ENCODE data around the gene NCKAP5L.
"Not testable (repeated sequence)": the region's sequence is repeated elsewhere in the genome, so short reads cannot be mapped to it uniquely, and the experiment has no call there.

The NCKAP5L gene

DNA sequence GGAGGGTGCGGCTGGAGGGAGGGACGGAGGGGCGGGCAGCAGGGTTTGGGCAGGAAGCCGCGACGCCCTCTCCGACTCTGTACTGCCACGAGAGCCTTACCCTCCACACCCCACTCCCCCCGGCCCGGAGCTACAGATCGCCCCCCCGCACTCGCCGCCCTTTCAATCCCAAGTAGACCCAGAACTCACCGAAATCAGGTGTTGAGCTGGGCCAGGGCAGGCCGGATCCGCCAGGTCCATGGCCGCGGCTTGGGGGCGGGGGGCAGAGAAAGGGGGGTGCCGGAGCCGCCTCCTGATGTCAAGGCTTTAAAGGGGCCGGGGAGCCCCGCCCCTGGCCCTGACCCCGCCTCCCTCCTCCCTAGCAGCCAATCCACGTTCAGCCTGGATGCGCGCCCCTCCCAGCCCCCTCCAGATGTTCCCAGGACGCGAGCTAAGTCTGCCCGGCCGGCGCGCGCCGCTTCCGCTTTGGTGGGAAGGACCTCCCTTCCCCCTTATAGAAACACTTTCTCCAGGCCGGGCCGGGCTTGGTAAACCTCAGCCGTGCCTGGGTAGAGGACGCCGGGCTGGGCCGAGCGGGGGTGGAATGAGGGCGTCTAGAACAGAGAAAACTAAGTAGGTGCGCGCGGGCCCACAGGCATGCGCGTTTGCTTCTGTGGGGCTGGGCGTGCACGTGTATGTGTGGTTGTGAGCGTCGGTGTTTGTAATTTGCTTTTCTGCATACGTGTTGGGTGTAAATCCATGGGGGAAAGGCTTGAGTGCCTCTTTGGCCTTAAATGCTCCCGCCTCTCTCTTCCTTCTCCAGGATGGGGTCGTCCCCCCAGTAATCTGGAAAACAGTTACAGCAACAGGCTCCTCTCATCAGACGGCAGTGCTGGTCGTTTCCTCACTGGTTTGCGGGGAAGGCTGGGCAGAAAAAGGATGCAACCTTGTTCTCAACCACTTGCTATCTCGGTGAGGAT, at the start of gene NCKAP5L:
TSS of gene NCKAP5L (minus strand) at position 281 of the 959 bp plus-strand sequence. CDS start 24,369 bp downstream, outside the sequence.
- Histone ChIP-seq H3K36me3 (ENCODE audit: insufficient read depth, low read length) (no peaks in the 10 kb centered on the region), H3K9ac (ENCODE audit: low read depth, low read length) (peak within 1 kb of the TSS; percentile 92), H3K4me1 (ENCODE audit: insufficient read depth, low read length) (peaks cover 25% of the 10 kb centered on the region), H3K9me3 (ENCODE audit: control insufficient read depth, insufficient read depth, low read length) (no peaks in the 10 kb centered on the region)

- no peaks in the 10 kb centered on the region for H3K36me3 ChIP-seq (ENCODE audit: insufficient read depth, low read length)
- H3K4me1 ChIP-seq (ENCODE audit: insufficient read depth, low read length): 0 out of 2 replicates have a peak, but pooled peaks cover under 1% of the 10 kb centered on the region
- H3K9me3 ChIP-seq (ENCODE audit: control insufficient read depth, insufficient read depth, low read length): no peaks in the 10 kb centered on the region
- H3K9ac ChIP-seq (ENCODE audit: low read depth, low read length): no peak overlapping the region
These were observed 48.9 kb upstream of the NCKAP5L start for GRCh38 chr12:49877066-49877465.

DNA sequence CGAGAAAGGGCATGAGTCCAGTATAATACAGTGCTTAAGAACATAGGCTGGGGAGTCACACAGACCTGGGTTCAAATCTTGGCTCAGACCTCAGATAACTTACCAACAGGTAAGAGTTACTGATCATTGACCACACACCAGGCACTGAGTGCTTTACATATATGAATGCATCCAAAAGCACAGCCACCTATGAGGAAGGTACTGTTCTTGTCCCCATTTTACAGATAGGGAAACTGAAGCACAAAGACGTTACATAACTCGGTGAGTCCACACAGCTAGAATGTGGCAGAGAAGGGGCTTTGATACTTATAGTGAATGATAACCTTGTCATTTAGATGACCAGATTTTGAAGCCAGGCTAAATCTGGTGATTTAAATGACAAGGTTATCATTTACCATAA, 47.9 kb upstream of the NCKAP5L start:
- no peak overlapping the region for H3K9ac ChIP-seq (ENCODE audit: low read depth, low read length)
- H3K36me3 ChIP-seq (ENCODE audit: insufficient read depth, low read length): no peaks in the 10 kb centered on the region
- no peaks in the 10 kb centered on the region for H3K4me1 ChIP-seq (ENCODE audit: insufficient read depth, low read length)
- no peaks in the 10 kb centered on the region for H3K9me3 ChIP-seq (ENCODE audit: control insufficient read depth, insufficient read depth, low read length)

- Histone ChIP-seq H3K36me3 (ENCODE audit: insufficient read depth, low read length) (no peaks in the 10 kb centered on the region), H3K4me1 (ENCODE audit: insufficient read depth, low read length) (no peaks in the 10 kb centered on the region), H3K9me3 (ENCODE audit: control insufficient read depth, insufficient read depth, low read length) (no peaks in the 10 kb centered on the region), H3K9ac (ENCODE audit: low read depth, low read length) (no peak overlapping the region)
These were observed 47.0 kb upstream of the NCKAP5L start for GRCh38 chr12:49875115-49875720.

- Histone ChIP-seq H3K9me3 (ENCODE audit: control insufficient read depth, insufficient read depth, low read length) (no peaks in the 10 kb centered on the region), H3K4me1 (ENCODE audit: insufficient read depth, low read length) (no peaks in the 10 kb centered on the region), H3K36me3 (ENCODE audit: insufficient read depth, low read length) (no peaks in the 10 kb centered on the region), H3K9ac (ENCODE audit: low read depth, low read length) (no peak overlapping the region)
These were observed 46.1 kb upstream of the NCKAP5L start for GRCh38 chr12:49874142-49874897.

- Histone ChIP-seq H3K9ac (ENCODE audit: low read depth, low read length) (no peak overlapping the region), H3K36me3 (ENCODE audit: insufficient read depth, low read length) (no peaks in the 10 kb centered on the region), H3K4me1 (ENCODE audit: insufficient read depth, low read length) (no peaks in the 10 kb centered on the region), H3K9me3 (ENCODE audit: control insufficient read depth, insufficient read depth, low read length) (no peaks in the 10 kb centered on the region)
These were observed 45.2 kb upstream of the NCKAP5L start for GRCh38 chr12:49873361-49873934.

- H3K36me3 ChIP-seq (ENCODE audit: insufficient read depth, low read length): no peaks in the 10 kb centered on the region
- no peaks in the 10 kb centered on the region for H3K4me1 ChIP-seq (ENCODE audit: insufficient read depth, low read length)
- no peak overlapping the region for H3K9ac ChIP-seq (ENCODE audit: low read depth, low read length)
- no peaks in the 10 kb centered on the region for H3K9me3 ChIP-seq (ENCODE audit: control insufficient read depth, insufficient read depth, low read length)
These were observed 44.6 kb upstream of the NCKAP5L start for GRCh38 chr12:49872781-49873181.

DNA sequence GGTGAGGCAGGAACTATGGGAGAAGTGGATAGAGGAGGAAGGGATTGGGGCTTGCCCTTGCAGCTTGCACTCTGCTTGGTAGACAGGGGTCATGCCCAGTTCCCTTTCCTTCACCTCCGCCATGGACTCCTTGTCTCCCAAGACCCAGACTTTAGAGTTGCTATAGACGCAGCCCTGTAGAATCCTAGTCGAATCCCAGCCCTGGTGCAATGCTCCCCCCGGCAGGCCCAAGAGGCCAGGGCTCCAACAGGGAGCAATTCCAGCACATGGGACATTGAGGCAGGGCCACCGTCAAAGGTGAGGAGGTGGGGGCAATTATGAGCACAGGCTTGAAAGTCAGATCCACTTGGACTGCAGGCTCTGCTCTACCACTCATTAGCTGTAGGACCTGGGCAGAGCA, 44.2 kb upstream of the NCKAP5L start:
- no peaks in the 10 kb centered on the region for H3K36me3 ChIP-seq (ENCODE audit: insufficient read depth, low read length)
- H3K9me3 ChIP-seq (ENCODE audit: control insufficient read depth, insufficient read depth, low read length): no peaks in the 10 kb centered on the region
- H3K9ac ChIP-seq (ENCODE audit: low read depth, low read length): no peak overlapping the region
- H3K4me1 ChIP-seq (ENCODE audit: insufficient read depth, low read length): no peaks in the 10 kb centered on the region

DNA sequence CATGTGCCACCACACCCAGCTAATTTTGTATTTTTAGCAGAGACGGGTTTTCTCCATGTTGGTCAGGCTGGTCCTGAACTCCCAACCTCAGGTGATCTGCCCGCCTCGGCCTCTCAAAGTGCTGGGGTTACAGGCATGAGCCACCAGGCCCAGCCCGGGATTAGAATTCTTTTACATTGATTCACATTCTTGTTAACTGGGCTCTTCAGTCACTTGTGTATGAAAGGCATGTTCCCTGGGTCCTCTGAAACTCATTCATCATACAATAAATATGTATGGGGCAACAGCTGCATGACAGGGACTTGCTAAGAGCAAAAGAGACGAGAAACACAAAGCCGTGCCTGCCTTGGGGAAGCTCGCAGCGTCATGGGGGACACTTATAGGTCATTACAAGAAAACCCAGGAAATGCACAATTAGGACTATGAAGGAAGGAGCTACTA, 43.6 kb upstream of the NCKAP5L start:
- H3K9ac ChIP-seq (ENCODE audit: low read depth, low read length); H3K4me1 ChIP-seq (ENCODE audit: insufficient read depth, low read length); H3K9me3 ChIP-seq (ENCODE audit: control insufficient read depth, insufficient read depth, low read length); H3K36me3 ChIP-seq (ENCODE audit: insufficient read depth, low read length): not testable (repeated sequence)

DNA sequence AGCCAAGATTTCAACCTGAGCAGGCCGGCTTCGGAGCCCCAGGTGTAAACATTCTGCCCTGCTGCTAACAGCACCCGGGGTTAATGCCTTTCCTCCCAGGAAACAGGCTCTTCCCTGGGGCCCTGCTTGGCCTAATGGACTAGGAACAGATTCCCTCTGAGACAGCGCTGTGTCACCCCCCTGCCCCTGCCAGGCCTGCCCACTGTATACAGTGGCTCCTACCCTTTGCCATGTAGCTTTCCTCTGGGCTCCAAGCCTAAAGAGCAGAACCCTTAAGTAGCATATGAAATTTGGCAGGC, 43.0 kb upstream of the NCKAP5L start:
- H3K9ac ChIP-seq (ENCODE audit: low read depth, low read length): no peak overlapping the region
- H3K36me3 ChIP-seq (ENCODE audit: insufficient read depth, low read length): no peaks in the 10 kb centered on the region
- no peaks in the 10 kb centered on the region for H3K4me1 ChIP-seq (ENCODE audit: insufficient read depth, low read length)

GRCh38 chr12:49870501-49871262, 42.5 kb upstream of the NCKAP5L start:
- Histone ChIP-seq H3K4me1 (ENCODE audit: insufficient read depth, low read length) (no peaks in the 10 kb centered on the region), H3K9me3 (ENCODE audit: control insufficient read depth, insufficient read depth, low read length) (no peaks in the 10 kb centered on the region), H3K36me3 (ENCODE audit: insufficient read depth, low read length) (no peaks in the 10 kb centered on the region), H3K9ac (ENCODE audit: low read depth, low read length) (no peak overlapping the region)

More for the DNA sequence above, 43.0 kb upstream of the NCKAP5L start:
- H3K9me3 ChIP-seq (ENCODE audit: control insufficient read depth, insufficient read depth, low read length): no peaks in the 10 kb centered on the region

- H3K36me3 ChIP-seq (ENCODE audit: insufficient read depth, low read length): no peaks in the 10 kb centered on the region
- no peak overlapping the region for H3K9ac ChIP-seq (ENCODE audit: low read depth, low read length)
- H3K9me3 ChIP-seq (ENCODE audit: control insufficient read depth, insufficient read depth, low read length): no peaks in the 10 kb centered on the region
- no peaks in the 10 kb centered on the region for H3K4me1 ChIP-seq (ENCODE audit: insufficient read depth, low read length)
These were observed 41.7 kb upstream of the NCKAP5L start for GRCh38 chr12:49869816-49870500.

Measured in ES-I3 (cell line).